Activated CD8-positive, alpha-beta memory T cell treated with anti-CD3 and anti-CD28 coated beads for 36 hours (primary cell): ENCODE measurements around the gene GABBR2. TPM values are rescaled to one million over a fixed set of nuclear protein-coding genes. Genes with fewer than 3 reads are reported as not detected.
"Not testable (repeated sequence)": the region's sequence is repeated elsewhere in the genome, so short reads cannot be mapped to it uniquely, and the experiment has no call there.

Experiments used
- CTCF ChIA-PET: fragments of 350-600 bp; sonication (Branson Sonifier 250); formaldehyde crosslinking; loops from one replicate; lab custom pipeline; 2021; ENCODE audit warnings: antibody characterized with exemption; lab: Charles Lee
- POLR2A ChIA-PET: fragments of 350-600 bp; sonication (Branson Sonifier 250); formaldehyde crosslinking; loops from one replicate; lab custom pipeline; 2021; ENCODE audit warnings: antibody characterized with exemption; lab: Charles Lee
- total RNA-seq, 2 experiments: library from RNA; stranded (reverse); gene quantifications; one replicate each; pipeline ENCODE4 v1.2.3, GENCODE V29; 2021

The GABBR2 gene
- total RNA-seq, 2 experiments from 2014 or later: not detected

DNA sequence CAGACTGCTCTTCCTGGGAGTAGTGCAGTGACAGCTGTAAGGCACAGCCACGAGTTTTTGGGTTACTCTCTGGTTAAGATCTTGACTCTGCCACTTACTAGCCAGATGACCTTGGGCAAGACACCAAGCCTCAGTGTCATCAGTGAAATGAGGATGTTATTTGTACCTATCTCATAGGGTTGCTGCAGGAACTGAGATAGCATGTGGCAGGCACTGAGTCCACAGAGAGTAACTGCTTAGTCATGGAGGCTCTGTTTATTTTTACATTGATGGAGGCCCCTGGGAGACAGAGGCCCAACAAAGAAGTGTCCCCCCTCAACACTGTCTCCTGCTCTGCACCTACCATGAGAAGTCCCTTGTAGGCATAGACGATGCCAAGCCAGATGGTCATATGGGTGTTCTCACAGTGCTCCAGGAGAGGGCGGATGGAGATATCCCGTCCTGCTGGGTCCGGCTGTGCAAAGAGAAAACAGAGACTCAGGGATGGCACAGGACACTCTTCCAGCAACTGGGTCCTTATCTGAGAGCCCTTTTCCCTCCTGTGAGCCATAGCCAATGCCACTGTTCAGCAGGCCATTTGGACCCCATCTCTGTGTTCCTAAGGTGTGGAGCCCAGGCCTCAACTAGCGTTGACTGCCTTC, 397.9 kb downstream of the GABBR2 start:
- ChIA-PET POLR2A (no interaction called here), CTCF (no interaction called here)

DNA sequence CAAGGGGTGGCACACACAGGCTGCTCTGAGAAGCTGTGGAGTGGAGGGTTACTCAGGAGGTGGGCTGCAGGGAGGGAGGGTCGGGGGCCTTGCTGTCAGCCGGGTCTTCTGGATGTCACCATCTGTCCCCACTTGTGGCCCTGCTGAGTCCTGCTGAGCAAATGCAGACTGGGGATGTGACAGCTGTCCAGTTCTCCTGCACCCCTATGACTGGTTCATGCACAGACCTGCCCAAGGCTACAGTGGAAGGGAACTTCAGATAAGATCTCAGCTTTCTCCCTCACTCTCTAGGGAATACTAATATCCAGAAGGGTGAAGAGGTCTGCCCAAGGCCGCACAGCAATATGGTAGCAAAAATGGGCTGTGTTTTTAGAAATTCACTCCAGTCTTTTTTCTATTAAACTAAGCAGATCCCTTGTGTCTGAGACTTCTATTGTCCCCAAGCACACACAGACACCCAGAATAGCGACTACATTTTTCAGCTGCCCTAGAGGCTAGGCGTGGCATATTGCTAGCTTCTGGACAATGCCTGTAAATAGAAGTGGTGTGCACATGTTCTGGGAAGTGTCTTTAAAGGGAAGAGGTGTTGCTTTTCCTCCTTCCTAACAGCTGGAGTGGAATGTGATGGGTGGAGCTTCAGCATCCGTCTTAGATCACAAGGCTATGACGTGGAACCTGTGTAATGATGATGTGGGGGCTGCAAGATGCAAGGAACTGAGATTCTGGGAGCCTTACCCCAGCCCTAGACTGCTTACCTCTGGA, 402.2 kb downstream of the GABBR2 start:
- CTCF ChIA-PET: interaction anchor here (0.6 to 1.4 kb wide), 3 partner anchors 8 to 488 kb away, joined by 3 to 4 read pairs (median 3); no protein-coding TSS in a partner anchor
- POLR2A ChIA-PET: no interaction called here

DNA sequence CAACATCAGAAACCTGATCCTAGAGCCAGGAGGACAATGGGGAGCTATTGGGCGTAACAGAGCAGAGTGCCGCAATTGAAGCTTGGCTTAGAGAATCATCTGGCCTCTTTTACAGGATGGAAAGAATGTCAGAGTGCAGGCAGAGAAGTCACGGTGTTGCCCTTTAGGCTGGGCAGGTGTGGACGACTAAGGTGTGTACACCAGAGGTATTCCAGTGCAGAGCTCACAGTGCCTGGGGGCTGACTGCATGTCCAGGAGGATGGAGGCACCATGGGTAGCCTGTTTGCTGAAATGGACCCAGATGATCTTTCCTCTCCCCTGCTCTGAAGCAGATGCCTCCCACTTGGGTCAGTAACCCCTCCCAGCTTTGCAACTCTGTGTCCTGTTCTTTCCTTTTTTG, 404.4 kb downstream of the GABBR2 start:
- POLR2A ChIA-PET: no interaction called here
- CTCF ChIA-PET: no interaction called here

DNA sequence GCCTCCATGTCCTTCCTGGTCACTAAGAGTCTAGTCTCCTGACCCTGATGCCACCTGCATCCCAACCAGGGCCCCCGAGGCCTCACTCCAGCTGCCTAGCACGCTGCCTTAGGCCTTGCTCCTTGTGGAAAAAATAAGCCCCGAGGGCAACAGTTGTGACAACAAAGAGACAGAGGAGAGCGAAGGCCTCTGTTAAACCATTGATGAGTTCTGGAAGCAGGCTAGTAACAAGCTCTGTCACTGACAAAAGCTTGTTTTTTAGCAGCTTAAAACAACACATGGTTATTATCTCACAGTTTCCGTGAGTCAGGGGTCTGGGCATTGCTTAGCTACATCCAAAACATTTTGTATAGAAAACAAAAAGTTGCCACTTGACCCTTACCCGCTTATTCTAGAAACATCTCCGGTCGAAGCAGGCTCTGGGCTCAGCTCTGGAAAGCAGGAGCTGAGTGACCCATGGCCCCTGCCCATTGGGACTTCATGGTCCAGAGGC, 405.1 kb downstream of the GABBR2 start:
- ChIA-PET POLR2A (no interaction called here), CTCF (interaction anchor here (0.5 kb wide), 1 partner anchor 803 kb away, joined by 3 read pairs; no protein-coding TSS in a partner anchor)

DNA sequence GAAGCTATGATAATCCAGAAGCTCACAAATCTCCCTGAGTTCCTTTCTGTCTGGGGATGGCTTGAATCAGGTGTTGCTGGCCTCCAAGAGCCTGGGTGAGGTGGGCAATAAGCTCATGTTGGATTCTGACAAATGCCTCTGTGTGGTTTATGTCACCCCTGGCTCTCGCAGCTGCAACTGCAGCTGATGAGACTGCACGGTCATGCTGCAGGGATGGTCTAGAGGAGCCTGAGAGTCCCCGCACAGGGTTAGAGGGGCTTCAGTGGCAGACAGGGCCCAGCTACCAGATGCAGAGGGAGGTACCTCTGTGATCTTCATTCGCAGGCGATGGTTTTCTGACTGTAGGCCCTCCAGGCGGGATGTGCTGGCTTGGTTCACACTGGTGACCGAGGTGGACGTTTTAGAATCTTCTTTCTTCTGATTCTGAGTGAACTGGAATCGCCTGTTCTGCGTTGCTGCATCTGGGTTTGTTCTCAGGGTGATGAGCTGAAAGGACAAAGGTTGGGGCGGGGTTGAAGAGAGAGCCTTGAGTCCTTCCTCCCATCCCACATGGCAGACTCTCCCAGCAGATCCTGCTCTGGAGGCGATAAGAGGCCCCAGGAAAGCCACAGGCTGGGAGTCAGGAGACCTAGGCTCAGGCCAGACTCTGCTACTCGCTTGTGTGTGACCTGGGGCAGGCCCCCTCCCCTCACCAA, 405.6 kb downstream of the GABBR2 start:
- POLR2A ChIA-PET: no interaction called here
- CTCF ChIA-PET: interaction anchor here (0.5 kb wide), 1 partner anchor 285 kb away, joined by 3 read pairs; no protein-coding TSS in a partner anchor

DNA sequence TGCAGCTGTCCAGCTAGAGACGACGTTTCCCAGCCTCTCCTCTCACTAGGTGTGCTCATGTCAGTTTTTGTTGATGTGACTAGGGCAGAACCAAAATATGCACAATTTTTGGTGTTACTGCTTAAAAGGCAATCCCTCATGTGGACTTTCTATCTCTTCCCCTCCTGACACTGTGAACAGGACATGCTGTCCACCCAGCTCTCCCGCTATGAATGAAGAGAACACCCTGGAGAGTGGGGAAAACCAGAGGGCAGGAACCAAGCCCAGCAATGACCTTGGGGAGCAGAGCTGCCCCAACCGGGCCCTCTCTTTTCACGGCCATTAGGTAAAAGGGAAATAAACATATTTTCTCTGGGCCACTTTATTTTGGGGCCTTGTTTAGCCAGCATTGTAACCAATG, 406.6 kb downstream of the GABBR2 start:
- CTCF ChIA-PET: no interaction called here
- POLR2A ChIA-PET: no interaction called here

DNA sequence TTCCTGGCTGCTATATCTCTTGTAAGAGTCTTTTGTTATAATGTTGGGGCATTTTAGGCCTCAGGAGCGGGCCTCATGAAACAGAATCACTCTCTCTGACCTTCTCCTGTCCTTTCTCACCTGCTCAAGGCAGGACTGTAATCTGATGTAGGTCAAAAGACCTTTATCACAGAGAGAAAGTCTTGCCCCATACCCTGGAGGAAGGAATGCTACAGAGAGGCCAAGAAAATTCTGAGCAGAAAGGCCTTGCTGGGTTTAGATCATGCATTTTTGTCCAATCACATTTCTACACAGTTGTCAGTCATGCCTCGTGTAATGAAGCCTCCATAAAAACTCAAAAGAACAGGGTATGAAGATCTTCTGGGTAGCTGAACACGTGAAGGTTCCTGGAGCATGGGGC, 408.1 kb downstream of the GABBR2 start:
- ChIA-PET CTCF (no interaction called here), POLR2A (no interaction called here)

DNA sequence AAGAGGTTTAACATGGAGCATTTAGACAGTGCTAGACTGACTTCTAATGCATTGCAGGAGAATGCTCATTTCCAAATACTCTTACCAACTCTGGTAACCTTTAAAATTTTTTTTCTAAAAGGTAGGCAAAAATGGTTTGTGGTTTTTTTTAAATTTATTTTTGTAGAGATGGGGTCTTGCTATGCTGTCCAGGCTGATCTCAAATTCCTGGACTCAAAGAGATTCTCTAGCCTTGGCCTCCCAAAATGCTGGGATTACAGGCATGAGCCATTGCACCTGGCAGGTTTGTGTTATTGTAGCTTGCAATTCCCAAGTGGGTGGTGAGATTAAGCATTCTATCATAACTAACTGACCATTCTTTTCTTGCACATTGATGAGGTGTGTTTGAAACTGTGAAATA, 410.3 kb downstream of the GABBR2 start:
- CTCF ChIA-PET: no interaction called here
- POLR2A ChIA-PET: no interaction called here

DNA sequence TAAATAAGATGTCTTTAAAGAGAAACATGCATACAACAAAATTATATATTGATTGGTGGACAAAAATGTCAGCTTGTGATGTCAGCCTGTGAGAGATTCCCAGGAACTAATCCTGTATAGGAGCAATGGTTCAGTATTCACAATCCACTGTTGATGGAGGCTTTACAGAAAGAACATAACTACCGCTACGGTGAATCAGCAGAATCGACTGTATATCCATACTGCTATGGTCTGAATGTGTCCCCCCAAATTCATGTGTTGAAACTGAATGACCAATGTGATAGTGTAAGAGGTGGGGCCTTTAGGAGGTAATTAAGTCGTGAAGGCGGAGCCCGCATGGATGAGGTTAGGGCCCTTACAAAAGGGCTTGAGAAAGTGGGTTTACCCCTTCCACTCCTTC, 412.9 kb downstream of the GABBR2 start:
- ChIA-PET POLR2A (no interaction called here), CTCF (no interaction called here)

DNA sequence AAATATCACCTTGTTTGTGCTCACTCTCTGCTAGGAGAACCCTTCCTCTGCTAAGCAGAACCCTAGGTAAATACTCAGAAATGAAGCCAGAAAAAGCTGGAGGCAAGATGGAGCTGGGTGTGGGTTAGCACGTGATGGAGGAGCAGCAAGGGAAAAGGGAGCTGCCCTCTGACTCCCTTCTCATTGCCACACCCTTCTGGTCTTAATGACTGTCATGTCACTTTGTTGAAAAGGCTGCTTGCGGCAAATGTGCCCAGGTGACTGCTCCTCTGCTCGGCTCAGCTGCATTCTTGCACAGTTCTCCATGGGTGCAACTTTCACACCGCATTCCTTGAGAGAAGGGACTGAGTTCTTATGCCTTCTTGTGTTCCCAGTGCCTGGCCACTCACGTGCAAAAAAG, 416.9 kb downstream of the GABBR2 start:
- CTCF ChIA-PET: no interaction called here
- POLR2A ChIA-PET: no interaction called here

DNA sequence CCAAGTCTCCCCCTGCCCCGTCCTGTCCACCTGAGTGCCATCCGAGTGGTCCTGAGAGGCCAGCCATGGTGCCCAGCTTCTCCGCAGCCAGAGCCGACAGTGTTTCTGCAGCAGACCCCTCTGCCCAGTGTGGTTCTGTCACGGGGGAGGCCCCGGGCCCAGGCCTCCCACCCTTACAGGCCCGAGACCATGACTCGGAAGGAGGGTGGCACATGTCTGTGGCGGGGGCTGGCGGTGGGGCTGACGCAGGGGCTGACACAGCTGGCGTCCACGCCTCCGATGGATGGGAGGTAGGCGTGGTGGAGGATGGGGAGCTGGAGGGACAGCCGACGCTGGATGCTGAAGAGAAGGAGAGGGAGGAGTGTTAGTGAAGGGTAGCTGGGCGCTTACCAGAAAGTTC, 418.3 kb downstream of the GABBR2 start:
- ChIA-PET CTCF (no interaction called here), POLR2A (no interaction called here)

DNA sequence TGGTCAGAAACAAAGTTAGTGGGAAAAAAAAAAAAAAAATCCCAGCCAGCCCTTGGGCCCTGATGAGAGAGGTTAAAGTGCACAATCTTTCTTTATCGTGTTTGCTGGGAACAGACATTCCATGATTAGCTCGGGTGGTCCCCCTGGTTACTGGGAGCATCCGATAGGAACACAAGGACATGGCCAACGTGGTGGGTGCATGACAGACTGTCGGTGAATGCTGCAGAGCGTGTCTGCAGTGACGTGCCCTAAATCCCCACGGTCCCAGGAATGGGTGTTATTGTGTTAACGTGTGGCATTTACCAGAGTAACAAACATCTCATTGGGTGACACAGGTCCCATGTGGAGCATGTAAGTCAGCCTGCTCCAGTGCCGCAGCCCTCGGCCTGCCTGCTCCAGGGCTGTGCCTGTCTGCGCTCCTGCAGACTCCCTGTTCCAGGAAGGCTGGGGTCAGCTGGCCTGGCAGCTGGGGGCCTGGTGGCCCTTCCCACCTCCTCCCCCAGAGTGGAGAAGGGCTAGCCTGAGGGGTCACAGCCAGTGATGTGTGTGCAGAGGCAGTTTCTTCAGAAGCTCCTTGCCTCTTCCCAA, 419.0 kb downstream of the GABBR2 start:
- POLR2A ChIA-PET: no interaction called here
- CTCF ChIA-PET: interaction anchor here (0.7 kb wide), 1 partner anchor 1787 kb away, joined by 4 read pairs; no protein-coding TSS in a partner anchor

DNA sequence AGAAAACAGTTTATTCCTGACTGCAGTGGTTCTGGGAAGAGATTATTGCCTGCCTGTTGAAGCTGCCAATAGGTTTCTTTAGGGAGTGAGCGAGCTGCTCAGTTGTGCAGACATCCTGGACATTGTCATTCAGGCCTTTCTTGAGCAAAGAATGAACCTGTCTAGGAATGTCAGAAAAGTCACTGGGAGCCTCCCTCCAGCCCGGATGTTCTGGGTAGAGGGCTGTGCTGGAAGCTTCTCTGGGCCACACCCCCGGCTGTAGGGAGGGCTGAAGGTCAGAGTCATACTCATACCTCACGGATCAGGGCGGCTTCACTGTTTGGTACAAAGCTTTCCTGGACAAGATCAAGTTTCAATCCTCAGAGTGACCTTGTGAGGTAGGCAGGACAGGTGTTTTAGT, 419.9 kb downstream of the GABBR2 start:
- CTCF ChIA-PET: no interaction called here
- POLR2A ChIA-PET: no interaction called here

DNA sequence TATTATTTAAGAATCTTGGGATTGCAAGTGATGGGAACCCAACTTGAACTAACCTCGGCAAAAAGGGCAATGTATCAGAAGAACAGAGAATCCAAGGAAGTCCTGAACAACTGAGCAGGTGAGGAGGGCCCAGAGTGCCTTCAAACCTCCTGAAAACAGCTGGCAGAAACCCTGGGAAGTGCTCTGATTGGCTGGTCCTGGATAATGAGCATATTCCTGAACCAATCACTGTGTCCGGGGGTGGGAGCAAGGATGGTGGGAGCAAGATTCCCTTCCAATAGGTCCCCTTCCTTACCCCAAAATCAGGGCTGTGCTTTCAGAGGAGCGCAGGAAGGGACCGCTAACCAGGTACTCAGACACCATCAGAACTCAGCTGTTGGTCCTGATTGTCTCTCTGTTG, 421.4 kb downstream of the GABBR2 start:
- ChIA-PET CTCF (no interaction called here), POLR2A (no interaction called here)

DNA sequence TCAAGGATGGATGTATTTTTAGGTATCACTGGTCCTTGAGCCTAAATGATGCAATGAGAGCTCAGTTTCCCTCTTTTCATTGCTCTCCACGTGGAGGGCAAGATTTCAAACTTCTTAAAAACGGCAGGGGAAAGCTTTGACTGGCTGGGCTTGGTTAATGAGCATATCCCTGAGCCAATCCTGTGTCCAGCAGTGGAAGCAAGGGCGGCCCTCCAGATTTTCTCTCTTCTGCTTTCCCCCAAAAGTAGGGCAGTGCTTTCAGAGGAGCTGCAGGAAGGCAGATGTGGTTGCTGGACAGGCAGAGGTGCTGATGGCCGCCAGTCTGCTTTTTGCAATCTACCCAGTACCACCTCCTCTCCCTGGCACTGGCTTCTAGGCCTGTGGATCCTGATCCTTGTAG, 423.3 kb downstream of the GABBR2 start:
- CTCF ChIA-PET: no interaction called here
- POLR2A ChIA-PET: no interaction called here

DNA sequence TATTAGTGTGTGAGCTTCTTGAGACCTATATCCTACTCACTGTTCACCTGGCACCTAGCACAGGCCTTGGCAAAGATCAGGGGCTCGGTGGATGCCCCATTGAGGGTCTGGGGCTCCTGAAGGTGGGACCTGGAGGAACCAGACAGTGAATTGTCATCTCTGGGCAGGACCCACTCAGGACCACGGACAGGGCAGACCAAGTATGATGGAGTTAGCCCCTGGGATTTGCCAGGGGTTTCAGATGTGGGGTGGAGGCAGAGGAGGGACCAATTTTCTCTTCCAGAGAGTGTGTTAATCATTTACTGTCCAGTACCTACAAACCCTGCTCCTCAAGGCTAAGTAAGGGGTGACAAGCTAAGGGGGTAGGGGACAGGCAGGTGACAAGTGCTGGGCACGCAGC, 424.0 kb downstream of the GABBR2 start:
- POLR2A ChIA-PET: no interaction called here
- CTCF ChIA-PET: no interaction called here

DNA sequence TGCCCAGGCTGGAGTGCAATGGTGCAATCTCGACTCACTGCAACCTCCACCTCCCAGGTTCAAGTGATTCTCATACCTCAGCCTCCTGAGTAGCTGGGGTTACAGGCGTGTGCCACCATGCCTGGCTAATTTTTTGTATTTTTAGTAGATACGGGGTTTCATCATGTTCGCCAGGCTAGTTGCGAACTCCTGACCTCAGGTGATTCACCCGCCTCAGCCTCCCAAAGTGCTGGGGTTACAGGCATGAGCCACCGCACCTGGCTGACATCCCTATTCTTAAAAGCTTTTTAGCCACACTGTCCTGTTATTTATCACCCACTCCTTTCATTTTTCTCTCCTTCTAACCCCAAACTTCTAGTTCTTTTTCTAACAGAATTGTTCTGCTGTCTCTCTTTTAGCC, 425.6 kb downstream of the GABBR2 start:
- POLR2A ChIA-PET, CTCF ChIA-PET: not testable (repeated sequence)

DNA sequence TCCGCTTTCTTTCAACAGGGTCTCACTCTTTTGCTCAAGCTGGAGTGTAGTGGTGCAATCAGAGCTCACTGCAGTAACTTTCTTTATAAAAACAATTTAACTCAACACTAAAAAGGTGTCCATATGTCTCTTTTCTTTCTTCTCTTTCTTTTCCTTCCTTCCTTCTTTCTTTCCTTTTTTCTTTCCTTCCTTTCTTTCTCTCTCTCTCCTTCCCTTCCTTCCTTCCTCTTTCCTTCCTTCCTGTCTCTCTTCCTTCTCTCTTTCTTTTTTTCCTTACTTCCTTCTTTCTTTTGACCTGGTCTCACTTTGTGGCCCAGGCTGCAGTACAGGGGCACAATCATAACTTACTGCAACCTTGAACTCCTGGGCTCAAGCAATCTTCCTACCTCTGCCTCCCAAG, 427.5 kb downstream of the GABBR2 start:
- ChIA-PET CTCF (no interaction called here), POLR2A (no interaction called here)

DNA sequence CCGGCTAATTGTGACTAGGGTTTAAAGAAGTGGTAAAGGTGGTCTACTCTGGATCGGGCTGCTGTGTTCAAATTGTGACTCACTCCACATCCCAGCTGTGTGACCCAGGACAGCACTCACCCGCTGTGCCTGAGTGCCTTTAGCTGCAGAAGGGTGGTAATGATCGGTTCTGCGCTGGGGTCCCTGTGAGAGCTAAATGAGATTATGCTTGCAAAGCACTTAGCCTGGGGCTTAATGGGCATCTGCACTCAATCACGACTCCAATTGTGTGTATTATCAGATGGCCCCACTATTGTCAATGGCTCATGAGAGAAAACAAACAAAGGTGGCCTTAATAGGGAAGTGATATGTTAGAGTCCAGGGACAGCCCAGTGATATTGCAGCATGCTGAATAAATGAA, 428.2 kb downstream of the GABBR2 start:
- CTCF ChIA-PET: no interaction called here
- POLR2A ChIA-PET: no interaction called here

DNA sequence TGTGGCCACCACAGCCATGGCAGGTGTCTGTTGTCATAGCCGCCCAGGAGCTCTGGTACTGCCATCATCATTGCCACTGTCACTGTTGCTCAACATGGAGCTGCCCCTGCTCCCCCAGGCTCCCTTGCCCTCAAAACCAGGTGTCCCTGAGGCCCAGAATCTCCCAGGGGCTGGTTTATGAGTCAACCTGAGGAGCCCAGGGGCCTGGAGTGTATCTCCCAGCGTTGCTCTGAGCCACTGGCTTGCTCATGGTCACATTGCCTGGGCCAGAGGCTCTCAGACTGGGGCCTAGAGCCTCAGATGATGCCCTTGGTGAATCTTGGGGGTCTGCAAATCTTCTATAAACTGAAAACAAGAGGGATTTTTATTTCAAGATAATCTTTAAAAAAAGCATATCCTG, 428.6 kb downstream of the GABBR2 start:
- CTCF ChIA-PET: no interaction called here
- POLR2A ChIA-PET: interaction anchor here (0.6 kb wide), 1 partner anchor 171 kb away, joined by 5 read pairs; no protein-coding TSS in a partner anchor
